T-helper 9 cell (primary cell): ENCODE measurements around the gene LRRC37B.
"Not testable (repeated sequence)": the region's sequence is repeated elsewhere in the genome, so short reads cannot be mapped to it uniquely, and the experiment has no call there.

Source experiments
- DNase-seq: peaks from one replicate; pipeline ENCODE4 v3.0.0-alpha.2; 2020

LRRC37B gene

GRCh38 chr17:32099686-32100085 is 92.5 kb downstream of the LRRC37B start:
- no peak for DNase-seq

GRCh38 chr17:32100323-32100722 is 93.1 kb downstream of the LRRC37B start:
- not testable (repeated sequence) for DNase-seq

- DNase-seq, result no peak
Observed at GRCh38 chr17:32100971-32101631, 93.9 kb downstream of the LRRC37B start.

- DNase-seq, result no peak
Observed at GRCh38 chr17:32102172-32102571, 95.0 kb downstream of the LRRC37B start.

GRCh38 chr17:32102646-32103186 is 95.5 kb downstream of the LRRC37B start:
- no peak for DNase-seq
